HepG2 (cell line): ENCODE measurements around the gene RASSF4. TPM values are rescaled to one million over a fixed set of nuclear protein-coding genes. Genes with fewer than 3 reads are reported as not detected.

ENCODE experiments used
- ATAC-seq: fragments of 200-7000 bp; cut with Tn5 transposase; 3 replicates; pipeline ENCODE4 v1.9.1; 2020; ENCODE audit warnings: mild to moderate bottlenecking, moderate library complexity
- BruUV-seq: library from RNA; stranded (reverse); fragments of 400-500 nt; replicated peaks from 2 replicates; lab custom pipeline; 2021; lab: Mats Ljungman, UMichigan
- CTCF ChIA-PET: fragments of 300-600 bp; formaldehyde crosslinking; extraction: SDS; loops from one replicate; lab custom pipeline; 2021; ENCODE audit warnings: low total read pairs, inconsistent platforms, low intra/inter-chr PET ratio; lab: Yijun Ruan, JAX
- POLR2A ChIA-PET: fragments of 350-600 bp; sonication (Branson Sonifier 250); formaldehyde crosslinking; loops from one replicate; lab custom pipeline; 2020; ENCODE audit warnings: antibody characterized with exemption, inconsistent platforms; lab: Yijun Ruan, JAX
- DNase-seq: peaks from one replicate; pipeline ENCODE4 v3.0.0-alpha.2; 2015; ENCODE audit warnings: low spot score
- FAIRE-seq: peaks from 3 replicates; lab custom pipeline; 2011; peaks lifted over from hg19 to GRCh38; lab: Jason Lieb, UNC
- H2AFZ ChIP-seq: one replicate; pipeline ENCODE4 v1.6.1; 2011; ENCODE audit warnings: low read length, inconsistent platforms
- H3K27ac ChIP-seq: fragments of 300-600 bp; 3 replicates; pipeline ENCODE4 v1.8.0; 2011; ENCODE audit warnings: mixed run types, mild to moderate bottlenecking, mixed read lengths, low read length, inconsistent platforms; ENCODE audit not compliant: insufficient read depth; ENCODE audit errors: extremely low read length
- H3K27me3 ChIP-seq, 2 experiments: fragments of 200-600 bp in 1 of 2; 2 replicates in 1 of 2; 3 replicates in 1 of 2; pipeline versions ENCODE4 v1.6.0 to v1.8.0; 2011; ENCODE audit warnings: low read length in 2 of 2, mild to moderate bottlenecking in 2 of 2, moderate library complexity in 2 of 2, inconsistent platforms in 1 of 2; ENCODE audit not compliant: insufficient read depth in 2 of 2, control insufficient read depth in 1 of 2
- H3K36me3 ChIP-seq, 2 experiments: fragments of 200-600 bp in 1 of 2; replicated peaks in 1 of 2; 2 replicates in 1 of 2; 3 replicates in 1 of 2; pipeline versions ENCODE4 v1.5.1 to v1.8.0; 2011; ENCODE audit warnings: low read length in 2 of 2, inconsistent platforms in 1 of 2; ENCODE audit not compliant: insufficient read depth in 2 of 2, control insufficient read depth in 1 of 2
- H3K4me1 ChIP-seq: 2 replicates; pipeline ENCODE4 v1.5.1; 2012; ENCODE audit warnings: low read length, inconsistent platforms; ENCODE audit not compliant: insufficient read depth
- H3K4me2 ChIP-seq: 2 replicates; pipeline ENCODE4 v1.6.0; 2011; ENCODE audit warnings: low read depth, low read length, inconsistent platforms
- H3K4me3 ChIP-seq, 3 experiments: fragments of 200-600 bp in 1 of 3; sonication (generic), shearing (Covaris generic) in 1 of 3; replicated peaks in 1 of 3; 2 replicates each; pipeline ENCODE4 v1.5.1; 2011 to 2016; ENCODE audit warnings: low read length in 3 of 3, inconsistent platforms in 2 of 3, low read depth in 2 of 3, mild to moderate bottlenecking in 2 of 3, control low read depth in 1 of 3, mixed read lengths in 1 of 3; ENCODE audit not compliant: insufficient read depth in 1 of 3
- H3K79me2 ChIP-seq: one replicate; pipeline ENCODE4 v1.6.1; 2011; ENCODE audit warnings: low read length, inconsistent platforms; ENCODE audit not compliant: insufficient read depth
- H3K9ac ChIP-seq: 2 replicates; pipeline ENCODE4 v1.6.0; 2011; ENCODE audit warnings: mild to moderate bottlenecking, low read depth, low read length, inconsistent platforms; ENCODE audit not compliant: insufficient read depth
- H3K9me3 ChIP-seq: 2 replicates; pipeline ENCODE4 v1.5.1; 2012; ENCODE audit warnings: mild to moderate bottlenecking, low read length
- H4K20me1 ChIP-seq: 2 replicates; pipeline ENCODE4 v1.6.0; 2011; ENCODE audit warnings: inconsistent platforms, mild to moderate bottlenecking, low read length, moderate library complexity; ENCODE audit not compliant: insufficient read depth
- EEA1 ChIP-seq: sonication (generic); formaldehyde crosslinking; IDR thresholded peaks from 2 replicates; pipeline ENCODE4 v1.5.1; 2020; ENCODE audit warnings: mild to moderate bottlenecking, missing genetic modification reagents, borderline replicate concordance
- MIER3 ChIP-seq: IDR thresholded peaks from 2 replicates; pipeline ENCODE4 v1.6.1; 2016; ENCODE audit warnings: missing compliant biosample characterization, borderline replicate concordance
- RARA ChIP-seq: IDR thresholded peaks from 2 replicates; pipeline ENCODE4 v1.6.1; 2016; ENCODE audit warnings: missing genetic modification reagents, missing compliant biosample characterization
- SP4 ChIP-seq: sonication (generic); formaldehyde crosslinking; IDR thresholded peaks from 2 replicates; pipeline ENCODE4 v1.8.1; 2023; ENCODE audit warnings: mild to moderate bottlenecking, missing genetic modification reagents
- ZFP36 ChIP-seq: fragments of 150-350 bp; IDR thresholded peaks from 2 replicates; pipeline ENCODE4 v1.6.1; 2018; ENCODE audit warnings: borderline replicate concordance, low read length, low read depth; ENCODE audit not compliant: partially characterized antibody
- ZNF605 ChIP-seq: sonication (generic); formaldehyde crosslinking; IDR thresholded peaks from 2 replicates; pipeline ENCODE4 v1.8.0; 2022; ENCODE audit warnings: mild to moderate bottlenecking, missing genetic modification reagents
- WGBS: methylation state at CpG from one replicate; pipeline ENCODE4 v1.1.6; 2017; ENCODE audit warnings: low lambda C conversion rate; 5-methylcytosine and 5-hydroxymethylcytosine counted together
- in situ Hi-C: cut with HindIII; loops from 2 replicates; pipeline ENCODE4 v1.10.0; 2017; ENCODE audit warnings: low pct_unique_long_range_greater_than_20kb; ENCODE audit not compliant: extremely low pct_ligation_motif_present
- intact Hi-C: fragments of 100-400 bp; cut with micrococcal nuclease; formaldehyde crosslinking; loops from one replicate; pipeline ENCODE4 v1.10.0; 2022; ENCODE audit not compliant: unreplicated experiment
- polyA plus RNA-seq, 8 experiments: library from polyadenylated mRNA; depleted of rRNA in 3 of 8; stranded (reverse) in 7 of 8; unstranded in 1 of 8; fragments of >200 nt; fragmentation: Illumina TruSeq in 4 of 8; extraction: Trizol in 4 of 8; gene quantifications; 2 replicates each; pipeline versions ENCODE4 v1.2.1 to v1.2.3, GENCODE V29; 2011 to 2016; ENCODE audit warnings: low read depth in 4 of 8, missing spikeins in 1 of 8, mixed read lengths in 1 of 8; ENCODE audit not compliant: insufficient read depth in 1 of 8
- total RNA-seq, 5 experiments: library from RNA; depleted of rRNA; stranded (reverse); fragments of >200 nt; fragmentation: Illumina TruSeq; extraction: Trizol; gene quantifications; 2 replicates each; pipeline ENCODE4 v1.2.3, GENCODE V29; 2016; ENCODE audit warnings: low read depth in 1 of 5
- TF ChIP-seq, protein P1 (sequence below): sonication (generic); formaldehyde crosslinking; IDR thresholded peaks from 2 replicates; pipeline ENCODE4 v1.5.0; 2020; ENCODE audit warnings: missing genetic modification reagents
- TF ChIP-seq, protein P2 (sequence below): fragments of 450-650 bp; IDR thresholded peaks from 2 replicates; pipeline ENCODE4 v1.6.1; 2016
- TF ChIP-seq, protein P3 (sequence below): sonication (generic); formaldehyde crosslinking; conservative IDR thresholded peaks from 2 replicates; pipeline ENCODE4 v1.5.0; 2020; ENCODE audit warnings: missing genetic modification reagents

RASSF4 gene
- total and polyA plus RNA-seq, 2 of the 13 experiments (the other 11 are each of a cell fraction or from before 2014, with no cell fraction given), result 34.0 to 51.7 TPM

DNA sequence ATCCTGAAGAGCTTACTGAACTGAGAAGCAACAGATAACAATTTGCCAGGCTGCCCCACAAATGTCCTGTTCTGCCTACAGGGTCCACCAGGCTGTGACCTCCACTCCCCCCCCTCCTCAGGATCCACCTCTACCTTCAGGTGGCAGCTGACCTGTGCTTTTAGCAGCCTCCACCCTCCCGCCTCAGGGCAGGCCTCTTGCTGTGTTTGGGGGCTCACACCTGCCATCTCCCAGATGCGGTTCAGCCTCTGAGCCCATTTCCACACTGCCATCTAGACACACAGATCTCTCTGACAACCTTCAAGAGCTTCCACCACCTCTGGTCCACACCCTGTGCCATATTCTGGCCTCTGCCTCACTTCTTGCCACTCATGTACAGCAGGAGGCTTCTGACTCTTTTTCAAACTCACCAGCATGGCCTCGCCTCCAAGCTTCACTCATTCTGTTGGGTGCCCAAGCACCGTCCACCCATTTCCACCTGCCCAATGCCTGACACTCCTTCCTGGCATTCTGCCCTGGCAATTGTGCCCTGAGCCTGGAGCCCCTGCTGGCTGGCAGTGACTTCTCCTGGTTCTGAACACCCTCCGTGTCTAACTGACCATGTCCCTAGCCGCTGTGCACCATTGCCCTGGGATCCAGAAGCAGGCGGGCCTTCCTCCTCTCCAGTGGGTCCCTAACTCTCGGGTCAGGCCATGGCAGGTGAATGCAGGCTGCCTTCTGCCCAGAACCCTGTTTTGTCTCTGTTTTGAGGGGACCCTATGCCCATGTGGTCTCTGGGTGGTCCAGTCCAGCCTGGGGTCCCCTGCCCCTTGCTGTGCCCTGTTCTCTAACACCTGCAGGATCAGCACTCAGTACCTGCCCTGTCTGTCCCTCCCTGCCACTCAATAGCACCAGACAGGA lies 30.0 kb upstream of the RASSF4 start:
- H3K27ac ChIP-seq, result no peak overlapping the region
- in situ Hi-C loops, result loop anchor here (5.0 kb wide), 1 partner anchor 48 kb away; the partner anchor contains the start of gene DEPP1
- DNase-seq (no peak), FAIRE-seq (no peak), ATAC-seq (no peak)
- H2AFZ ChIP-seq, result no peak overlapping the region
- peaks cover 72% of the 10 kb centered on the region for H3K4me1 ChIP-seq
- H3K79me2 ChIP-seq, result no peaks in the 10 kb centered on the region
- H3K9me3 ChIP-seq, result no peaks in the 10 kb centered on the region
- intact Hi-C loops, result loop anchor here (5.0 kb wide), 1 partner anchor 63 kb away; no protein-coding TSS in a partner anchor
- no TSS peak for BruUV-seq
- no peak overlapping the region for H3K4me3 ChIP-seq
- ChIA-PET POLR2A (interaction anchor here (1.3 kb wide), 1 partner anchor 34 kb away, joined by 3 read pairs; no protein-coding TSS in a partner anchor), CTCF (no interaction called here)
- H3K36me3 ChIP-seq, result no peaks in the 10 kb centered on the region
- no peak overlapping the region for H3K9ac ChIP-seq
- H4K20me1 ChIP-seq, result no peaks in the 10 kb centered on the region
- no peak overlapping the region for H3K4me2 ChIP-seq
- 53% methylated on average over 5 of the region's 8 CpGs for WGBS
- 0 out of 5 replicates have a peak, but pooled peaks cover 0 to 2% of the 10 kb centered on the region in 2 experiments for H3K27me3 ChIP-seq
- TF ChIP-seq, protein P1, sequence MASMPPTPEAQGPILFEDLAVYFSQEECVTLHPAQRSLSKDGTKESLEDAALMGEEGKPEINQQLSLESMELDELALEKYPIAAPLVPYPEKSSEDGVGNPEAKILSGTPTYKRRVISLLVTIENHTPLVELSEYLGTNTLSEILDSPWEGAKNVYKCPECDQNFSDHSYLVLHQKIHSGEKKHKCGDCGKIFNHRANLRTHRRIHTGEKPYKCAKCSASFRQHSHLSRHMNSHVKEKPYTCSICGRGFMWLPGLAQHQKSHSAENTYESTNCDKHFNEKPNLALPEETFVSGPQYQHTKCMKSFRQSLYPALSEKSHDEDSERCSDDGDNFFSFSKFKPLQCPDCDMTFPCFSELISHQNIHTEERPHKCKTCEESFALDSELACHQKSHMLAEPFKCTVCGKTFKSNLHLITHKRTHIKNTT (CRISPR knock-in tag), result no peak
- 0 out of 2 replicates have a peak, but pooled peaks have one; percentile 20 for TF ChIP-seq SP4 (CRISPR knock-in tag)

DNA sequence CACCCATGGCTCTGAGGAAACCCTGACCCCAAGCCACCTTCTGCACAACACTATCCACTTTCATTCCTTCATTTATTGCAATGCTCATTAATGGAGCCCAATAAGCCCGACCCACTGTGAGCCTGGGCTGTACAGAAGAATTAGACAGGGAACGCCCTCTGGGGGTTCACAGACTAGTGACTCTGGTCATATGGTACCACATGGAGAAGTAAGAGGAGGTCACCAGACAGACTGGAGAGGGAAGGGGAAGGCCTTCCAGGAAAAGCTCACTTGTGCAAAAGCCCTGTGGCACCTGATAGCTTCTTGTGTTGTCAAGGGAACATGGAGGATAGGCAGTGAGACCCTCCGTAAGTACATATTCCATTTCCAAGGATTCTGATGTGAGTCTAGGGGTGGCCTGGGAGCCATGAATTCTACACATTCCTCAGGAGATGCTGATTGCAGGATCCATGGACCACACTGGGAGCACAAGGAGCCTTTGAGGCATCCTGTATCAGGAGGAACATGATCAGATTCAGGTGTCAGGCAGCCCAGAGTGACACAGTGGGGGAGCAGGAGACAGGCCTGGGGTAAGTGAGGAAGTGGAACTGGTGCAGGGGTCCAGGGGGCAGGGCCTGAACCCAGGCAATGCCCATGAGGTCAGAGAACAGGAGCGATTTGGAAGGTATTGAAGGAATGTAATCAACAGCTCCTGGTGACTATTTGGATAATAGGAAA lies 28.5 kb upstream of the RASSF4 start:
- ChIA-PET CTCF (interaction anchor here (3.1 kb wide), 2 partner anchors 44 to 60 kb away, joined by 16 to 64 read pairs; no protein-coding TSS in a partner anchor), POLR2A (interaction anchor here (5.9 kb wide), 1 partner anchor 33 kb away, joined by 151 read pairs; the partner anchor contains the start of gene RASSF4)
- WGBS, result 45% methylated on average over 3 of the region's 4 CpGs
- no peak overlapping the region for H2AFZ ChIP-seq
- H3K4me2 ChIP-seq, result no peak overlapping the region
- in situ Hi-C loops, result loop anchor here (5.0 kb wide), 1 partner anchor 46 kb away; the partner anchor contains the start of gene DEPP1
- H3K36me3 ChIP-seq, result no peaks in the 10 kb centered on the region
- no TSS peak for BruUV-seq
- no peak overlapping the region for H3K4me3 ChIP-seq
- H3K79me2 ChIP-seq, result no peaks in the 10 kb centered on the region
- H4K20me1 ChIP-seq, result no peaks in the 10 kb centered on the region
- ATAC-seq (no peak), DNase-seq (no peak), FAIRE-seq (no peak)
- peaks cover 72% of the 10 kb centered on the region for H3K4me1 ChIP-seq
- H3K9ac ChIP-seq, result no peak overlapping the region
- H3K9me3 ChIP-seq, result no peaks in the 10 kb centered on the region
- H3K27me3 ChIP-seq, result no peaks in the 10 kb centered on the region
- intact Hi-C loops, result loop anchor here (5.0 kb wide), 1 partner anchor 61 kb away; no protein-coding TSS in a partner anchor
- no peak overlapping the region for H3K27ac ChIP-seq
- no peak for TF ChIP-seq EEA1
- TF ChIP-seq, protein P2, sequence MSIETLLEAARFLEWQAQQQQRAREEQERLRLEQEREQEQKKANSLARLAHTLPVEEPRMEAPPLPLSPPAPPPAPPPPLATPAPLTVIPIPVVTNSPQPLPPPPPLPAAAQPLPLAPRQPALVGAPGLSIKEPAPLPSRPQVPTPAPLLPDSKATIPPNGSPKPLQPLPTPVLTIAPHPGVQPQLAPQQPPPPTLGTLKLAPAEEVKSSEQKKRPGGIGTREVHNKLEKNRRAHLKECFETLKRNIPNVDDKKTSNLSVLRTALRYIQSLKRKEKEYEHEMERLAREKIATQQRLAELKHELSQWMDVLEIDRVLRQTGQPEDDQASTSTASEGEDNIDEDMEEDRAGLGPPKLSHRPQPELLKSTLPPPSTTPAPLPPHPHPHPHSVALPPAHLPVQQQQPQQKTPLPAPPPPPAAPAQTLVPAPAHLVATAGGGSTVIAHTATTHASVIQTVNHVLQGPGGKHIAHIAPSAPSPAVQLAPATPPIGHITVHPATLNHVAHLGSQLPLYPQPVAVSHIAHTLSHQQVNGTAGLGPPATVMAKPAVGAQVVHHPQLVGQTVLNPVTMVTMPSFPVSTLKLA, result no peak
- TF ChIP-seq, protein P3, sequence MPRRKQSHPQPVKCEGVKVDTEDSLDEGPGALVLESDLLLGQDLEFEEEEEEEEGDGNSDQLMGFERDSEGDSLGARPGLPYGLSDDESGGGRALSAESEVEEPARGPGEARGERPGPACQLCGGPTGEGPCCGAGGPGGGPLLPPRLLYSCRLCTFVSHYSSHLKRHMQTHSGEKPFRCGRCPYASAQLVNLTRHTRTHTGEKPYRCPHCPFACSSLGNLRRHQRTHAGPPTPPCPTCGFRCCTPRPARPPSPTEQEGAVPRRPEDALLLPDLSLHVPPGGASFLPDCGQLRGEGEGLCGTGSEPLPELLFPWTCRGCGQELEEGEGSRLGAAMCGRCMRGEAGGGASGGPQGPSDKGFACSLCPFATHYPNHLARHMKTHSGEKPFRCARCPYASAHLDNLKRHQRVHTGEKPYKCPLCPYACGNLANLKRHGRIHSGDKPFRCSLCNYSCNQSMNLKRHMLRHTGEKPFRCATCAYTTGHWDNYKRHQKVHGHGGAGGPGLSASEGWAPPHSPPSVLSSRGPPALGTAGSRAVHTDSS (CRISPR knock-in tag), result no peak
- no peak for TF ChIP-seq ZNF605 (CRISPR knock-in tag)
- no peak for TF ChIP-seq MIER3 (CRISPR knock-in tag)
- TF ChIP-seq ZFP36, result no peak
- TF ChIP-seq RARA (CRISPR knock-in tag), result no peak
